GM23248 (cell line): Measurements from ENCODE around the gene AGO4.

Experiments used
- EZH2 ChIP-seq: fragments of 200-600 bp; sonication (generic); IDR thresholded peaks from 2 replicates; pipeline ENCODE4 v1.6.1; 2018; ENCODE audit warnings: antibody characterized with exemption, mild to moderate bottlenecking; ENCODE audit not compliant: insufficient read depth, poor library complexity, severe bottlenecking
- EZH2phosphoT487 ChIP-seq: fragments of 200-600 bp; sonication (generic); IDR thresholded peaks from 2 replicates; pipeline ENCODE4 v1.6.1; 2018; ENCODE audit warnings: antibody characterized with exemption, moderate library complexity, mild to moderate bottlenecking, low read depth; ENCODE audit not compliant: insufficient read depth

DNA sequence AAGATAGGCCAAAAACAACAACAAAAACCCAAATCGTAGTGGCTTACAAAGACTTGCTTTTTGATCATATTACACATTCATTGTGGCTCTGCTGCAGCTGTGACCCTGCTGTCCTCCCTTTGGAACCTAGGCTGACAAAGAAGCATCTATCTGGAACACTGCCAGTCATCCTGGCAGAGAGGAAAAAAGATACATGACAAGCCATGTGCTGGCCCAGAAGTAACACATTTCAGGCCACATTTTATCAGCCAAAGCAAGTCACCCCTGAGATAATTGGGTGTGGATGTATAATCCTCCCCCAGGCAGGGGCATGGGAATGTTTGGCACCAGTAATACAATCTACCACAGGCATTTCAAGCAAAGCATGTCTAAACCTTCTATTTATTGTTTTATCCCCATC is 38.0 kb downstream of the AGO4 start:
- TF ChIP-seq EZH2 = no peak
- no peak for TF ChIP-seq EZH2phosphoT487
